Neuronal stem cell (in vitro differentiated cells): Measurements from ENCODE around the gene SLC24A2. TPM values are rescaled to one million over a fixed set of nuclear protein-coding genes. Genes with fewer than 3 reads are reported as not detected.
"Not testable (repeated sequence)": the region's sequence is repeated elsewhere in the genome, so short reads cannot be mapped to it uniquely, and the experiment has no call there.

Source experiments
- DNase-seq: peaks from one replicate; pipeline ENCODE4 v3.0.0-alpha.2; 2013; ENCODE audit warnings: low spot score
- H2AFZ ChIP-seq: one replicate; pipeline ENCODE4 v1.6.1; 2013; ENCODE audit warnings: mild to moderate bottlenecking, low read length, inconsistent platforms
- H2AK5ac ChIP-seq: 2 replicates; pipeline ENCODE4 v1.6.1; 2013; ENCODE audit warnings: low read depth, mild to moderate bottlenecking, inconsistent platforms, low read length, moderate library complexity, mixed read lengths
- H2BK120ac ChIP-seq: 2 replicates; pipeline ENCODE4 v1.6.1; 2013; ENCODE audit warnings: low read depth, mild to moderate bottlenecking, inconsistent platforms, low read length, moderate library complexity, mixed read lengths
- H2BK12ac ChIP-seq: one replicate; pipeline ENCODE4 v1.6.1; 2013; ENCODE audit warnings: low read length, inconsistent platforms
- H2BK15ac ChIP-seq: 2 replicates; pipeline ENCODE4 v1.6.1; 2013; ENCODE audit warnings: mild to moderate bottlenecking, low read length, inconsistent platforms, mixed read lengths
- H2BK5ac ChIP-seq: one replicate; pipeline ENCODE4 v1.6.1; 2013; ENCODE audit warnings: inconsistent platforms, mild to moderate bottlenecking, low read length, moderate library complexity
- H3K14ac ChIP-seq: one replicate; pipeline ENCODE4 v1.6.1; 2013; ENCODE audit warnings: low read length, inconsistent platforms
- H3K18ac ChIP-seq: 2 replicates; pipeline ENCODE4 v1.6.1; 2013; ENCODE audit warnings: low read length, inconsistent platforms
- H3K23ac ChIP-seq: 2 replicates; pipeline ENCODE4 v1.6.1; 2013; ENCODE audit warnings: low read depth, mild to moderate bottlenecking, mixed read lengths, low read length, inconsistent platforms; ENCODE audit not compliant: poor library complexity
- H3K27ac ChIP-seq: replicated peaks from 3 replicates; pipeline ENCODE4 v1.5.1; 2013; ENCODE audit warnings: low read length, inconsistent platforms
- H3K27me3 ChIP-seq, 3 experiments: 2 replicates each; pipeline ENCODE4 v1.6.1; 2013; ENCODE audit warnings: low read length in 3 of 3, mild to moderate bottlenecking in 2 of 3, inconsistent platforms in 1 of 3, low read depth in 1 of 3, mixed read lengths in 1 of 3, moderate library complexity in 1 of 3; ENCODE audit not compliant: control insufficient read depth in 3 of 3, insufficient read depth in 3 of 3
- H3K36me3 ChIP-seq, 2 donors: replicated peaks in 1 of 2; 2 replicates each; pipeline ENCODE4 v1.6.1; 2013; ENCODE audit warnings: low read length in 2 of 2; ENCODE audit not compliant: control insufficient read depth in 2 of 2, insufficient read depth in 2 of 2
- H3K4ac ChIP-seq: 2 replicates; pipeline ENCODE4 v1.6.1; 2013; ENCODE audit warnings: inconsistent platforms, mild to moderate bottlenecking, low read length, moderate library complexity
- H3K4me1 ChIP-seq, 2 donors: 1 replicate in 1 of 2; 2 replicates in 1 of 2; pipeline ENCODE4 v1.6.1; 2013; ENCODE audit warnings: low read length in 2 of 2, low read depth in 1 of 2; ENCODE audit not compliant: control insufficient read depth in 2 of 2, insufficient read depth in 1 of 2
- H3K4me2 ChIP-seq: one replicate; pipeline ENCODE4 v1.6.1; 2013; ENCODE audit warnings: mild to moderate bottlenecking, low read length, inconsistent platforms; ENCODE audit not compliant: insufficient read depth, poor library complexity, severe bottlenecking
- H3K4me3 ChIP-seq, 2 donors: 2 replicates each; pipeline ENCODE4 v1.5.1; 2013; ENCODE audit warnings: low read length in 2 of 2, mild to moderate bottlenecking in 2 of 2, inconsistent platforms in 1 of 2, moderate library complexity in 1 of 2
- H3K79me1 ChIP-seq: one replicate; pipeline ENCODE4 v1.6.1; 2013; ENCODE audit warnings: low read depth, mild to moderate bottlenecking, inconsistent platforms, low read length, moderate library complexity
- H3K9ac ChIP-seq: one replicate; pipeline ENCODE4 v1.6.1; 2013; ENCODE audit warnings: mild to moderate bottlenecking, low read depth, low read length, inconsistent platforms; ENCODE audit not compliant: poor library complexity
- H3K9me3 ChIP-seq, 2 donors: replicated peaks in 1 of 2; 2 replicates each; pipeline versions ENCODE3 to v1.6.1; 2013; ENCODE audit warnings: low read length in 2 of 2, mild to moderate bottlenecking in 2 of 2, inconsistent platforms in 1 of 2, low read depth in 1 of 2, mixed read lengths in 1 of 2, moderate library complexity in 1 of 2; ENCODE audit not compliant: control insufficient read depth in 2 of 2, insufficient read depth in 1 of 2
- H4K8ac ChIP-seq: one replicate; pipeline ENCODE4 v1.6.1; 2013; ENCODE audit warnings: low read depth, mild to moderate bottlenecking, inconsistent platforms, low read length, moderate library complexity
- H4K91ac ChIP-seq: one replicate; pipeline ENCODE4 v1.6.1; 2013; ENCODE audit warnings: low read length, low read depth, mild to moderate bottlenecking, inconsistent platforms; ENCODE audit not compliant: poor library complexity
- WGBS, 2 donors: extraction: QIAGEN DNeasy Blood & Tissue Kit; methylation state at CpG; one replicate each; pipeline ENCODE4 v1.1.7; 2013; ENCODE audit warnings: missing lambda C conversion rate in 2 of 2, mixed read lengths in 1 of 2; ENCODE audit not compliant: insufficient read length in 2 of 2, insufficient replicate concordance in 1 of 2; ENCODE audit errors: extremely low coverage in 2 of 2; 5-methylcytosine and 5-hydroxymethylcytosine counted together
- polyA plus RNA-seq, 2 experiments: library from polyadenylated mRNA; stranded (reverse); fragments of 200-250 nt; gene quantifications; one replicate each; pipeline ENCODE4 v1.2.3, GENCODE V29; 2013

SLC24A2 gene
- 0.11 TPM for polyA plus RNA-seq (2013, experiment 1 of 2)
- 0.15 TPM for polyA plus RNA-seq (2013, experiment 2 of 2)

DNA sequence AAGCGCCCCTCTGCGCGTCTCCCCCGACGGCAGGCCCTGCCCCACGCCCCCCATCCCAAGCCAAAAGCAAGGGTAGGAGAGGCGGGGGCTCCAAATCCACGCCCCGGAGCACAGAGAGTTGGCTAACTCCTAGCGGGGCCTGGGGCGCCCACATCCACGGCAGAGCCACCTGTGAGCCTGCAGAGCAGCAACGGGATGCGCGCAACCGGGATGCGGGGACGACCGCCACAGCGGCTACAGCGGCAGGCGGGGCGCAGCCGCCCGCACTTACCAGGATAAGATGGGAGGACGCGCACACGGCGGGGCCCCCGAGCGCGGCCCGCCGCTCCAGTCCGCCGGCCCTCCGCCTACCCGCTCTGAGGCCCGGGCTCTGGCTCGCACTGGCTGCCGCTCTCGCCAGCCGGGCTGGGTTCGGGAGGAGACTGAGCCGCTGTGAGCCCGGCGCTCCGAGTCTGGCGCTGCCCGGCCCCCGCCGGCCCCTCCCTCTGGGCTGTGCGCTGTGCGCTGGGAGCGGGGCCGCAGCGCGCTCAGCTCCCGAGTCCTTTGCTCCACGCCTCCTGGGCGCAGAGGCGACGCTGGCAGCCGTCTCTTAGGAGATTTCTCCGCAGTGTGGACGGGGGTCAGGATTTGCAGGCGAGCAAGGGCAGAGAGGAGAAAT is at the start of gene SLC24A2:
TSS of gene SLC24A2 (minus strand) at position 424 of the 658 bp plus-strand sequence.
- WGBS, 2 donors, result no CpG with 5 or more reads among the region's 67 CpGs
- Histone ChIP-seq H2AFZ (peak within 1 kb of the TSS; percentile 78), H3K27me3 (peaks cover 0 to 45% (median 12%) of the 10 kb centered on the region in 3 experiments)

DNA sequence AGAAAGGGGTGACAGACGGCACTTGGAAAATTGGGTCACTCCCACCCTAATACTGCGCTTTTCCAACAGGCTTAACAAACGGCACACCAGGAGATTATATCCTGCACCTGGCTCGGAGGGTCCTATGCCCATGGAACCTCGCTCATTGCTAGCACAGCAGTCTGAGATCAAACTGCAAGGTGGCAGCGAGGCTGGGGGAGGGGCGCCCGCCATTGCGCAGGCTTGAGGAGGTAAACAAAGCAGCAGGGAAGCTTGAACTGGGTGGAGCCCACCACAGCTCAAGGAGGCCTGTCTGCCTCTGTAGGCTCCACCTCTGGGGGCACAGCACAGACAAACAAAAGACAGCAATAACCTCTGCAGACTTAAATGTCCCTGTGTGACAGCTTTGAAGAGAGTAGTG is 44.5 kb upstream of the SLC24A2 start:
- H3K9ac ChIP-seq, H4K91ac ChIP-seq, H3K36me3 ChIP-seq, H3K27ac ChIP-seq, H3K4ac ChIP-seq, H2BK12ac ChIP-seq, H3K18ac ChIP-seq, H2BK5ac ChIP-seq, H3K4me3 ChIP-seq, H4K8ac ChIP-seq, H3K23ac ChIP-seq, H2BK120ac ChIP-seq, H3K27me3 ChIP-seq, H3K14ac ChIP-seq, H2BK15ac ChIP-seq, H2AK5ac ChIP-seq, H3K9me3 ChIP-seq, H3K79me1 ChIP-seq, H2AFZ ChIP-seq, H3K4me2 ChIP-seq, DNase-seq, H3K4me1 ChIP-seq: not testable (repeated sequence)
- no CpG with 5 or more reads among the region's 9 CpGs for WGBS, 2 donors

More for the DNA sequence above, at the start of gene SLC24A2:
- peak; percentile 61 for DNase-seq
- no peaks in the 10 kb centered on the region for H3K79me1 ChIP-seq
- no peak within 1 kb of the TSS for H2BK120ac ChIP-seq
- H2BK12ac ChIP-seq, result no peak within 1 kb of the TSS
- peaks cover 0 to 3% of the 10 kb centered on the region in 2 donors for H3K4me1 ChIP-seq
- H2BK15ac ChIP-seq, result no peak within 1 kb of the TSS
- peak within 1 kb of the TSS; percentile 64 for H3K14ac ChIP-seq
- H3K4me3 ChIP-seq, result peak within 1 kb of the TSS in 1 of 2 donors; percentile 72
- H3K36me3 ChIP-seq, result no peaks in the 10 kb centered on the region
- peaks cover 0 to 2% of the 10 kb centered on the region in 2 donors for H3K9me3 ChIP-seq
- no peak within 1 kb of the TSS for H2BK5ac ChIP-seq
- no peak within 1 kb of the TSS for H3K4ac ChIP-seq
- H3K18ac ChIP-seq, result peak within 1 kb of the TSS; percentile 89
- no peak within 1 kb of the TSS for H3K27ac ChIP-seq
- peak within 1 kb of the TSS; percentile 46 for H3K23ac ChIP-seq
- no peak within 1 kb of the TSS for H4K91ac ChIP-seq
- no peak within 1 kb of the TSS for H4K8ac ChIP-seq
- H2AK5ac ChIP-seq, result no peak within 1 kb of the TSS
- peak within 1 kb of the TSS; percentile 18 for H3K9ac ChIP-seq
- H3K4me2 ChIP-seq, result peak within 1 kb of the TSS; percentile 91

DNA sequence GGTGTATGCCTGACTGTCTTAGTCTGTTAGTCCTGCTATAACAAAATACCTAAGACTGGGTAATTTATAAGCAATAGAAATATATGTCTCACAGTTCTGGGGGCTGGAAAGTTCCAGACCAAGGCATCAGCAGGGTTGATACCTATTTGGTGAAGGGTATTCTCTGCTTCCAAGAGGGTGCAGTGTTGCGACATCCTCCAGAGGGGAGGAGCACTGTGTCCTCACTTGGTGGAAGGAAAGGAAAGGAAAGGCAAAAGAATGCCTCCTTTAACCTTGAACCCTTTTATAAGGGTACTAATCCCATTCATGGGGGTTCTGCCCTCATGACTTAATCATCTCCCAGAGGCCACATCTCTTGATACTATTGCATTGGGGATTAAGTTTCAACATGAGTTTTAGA is 42.0 kb upstream of the SLC24A2 start:
- no peak overlapping the region for H4K8ac ChIP-seq
- no peak overlapping the region for H3K4ac ChIP-seq
- no peak overlapping the region for H2AFZ ChIP-seq
- H2BK5ac ChIP-seq, result no peak overlapping the region
- WGBS, 2 donors, result no CpG with 5 or more reads among the region's 1 CpG
- H3K14ac ChIP-seq, result no peak overlapping the region
- H2BK120ac ChIP-seq, result no peak overlapping the region
- H4K91ac ChIP-seq, result no peak overlapping the region
- H2AK5ac ChIP-seq, result no peak overlapping the region
- H3K36me3 ChIP-seq, result no peaks in the 10 kb centered on the region
- H3K27me3 ChIP-seq, result no peaks in the 10 kb centered on the region
- H3K4me3 ChIP-seq, result no peak overlapping the region
- no peak overlapping the region for H2BK12ac ChIP-seq
- no peaks in the 10 kb centered on the region for H3K4me1 ChIP-seq
- H3K23ac ChIP-seq, result no peak overlapping the region
- no peak overlapping the region for H3K4me2 ChIP-seq
- H3K9ac ChIP-seq, result no peak overlapping the region
- H3K27ac ChIP-seq, result no peak overlapping the region
- no peak for DNase-seq
- H3K18ac ChIP-seq, result no peak overlapping the region
- no peaks in the 10 kb centered on the region for H3K9me3 ChIP-seq
- H2BK15ac ChIP-seq, result no peak overlapping the region
- no peaks in the 10 kb centered on the region for H3K79me1 ChIP-seq

DNA sequence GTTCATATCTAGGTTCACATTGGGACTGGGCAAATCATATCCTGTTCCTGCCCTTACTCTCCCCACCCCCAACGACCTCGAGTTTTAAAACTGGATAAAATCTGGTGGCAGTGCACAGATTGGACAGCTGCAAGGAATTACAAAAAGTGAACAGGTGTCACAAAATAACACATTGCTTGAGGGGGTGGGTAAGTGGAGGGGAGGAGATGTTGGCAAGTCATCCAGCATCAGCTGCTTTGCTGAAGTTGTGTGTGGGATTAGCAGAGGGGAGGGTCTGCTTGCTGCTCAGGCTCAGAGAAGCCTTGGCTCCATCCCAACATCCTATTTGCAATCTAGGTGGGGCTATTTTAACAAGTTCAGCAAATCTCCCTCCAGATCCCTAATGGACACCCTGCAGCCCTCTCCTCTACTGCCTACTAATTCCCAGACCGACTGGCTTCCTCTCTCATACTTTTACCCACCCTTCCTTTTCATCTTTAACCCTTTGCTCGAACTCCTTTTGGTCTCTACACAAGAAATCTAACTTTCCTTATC is 39.8 kb upstream of the SLC24A2 start:
- H2BK120ac ChIP-seq, result no peak overlapping the region
- no peaks in the 10 kb centered on the region for H3K36me3 ChIP-seq
- H2AK5ac ChIP-seq, result no peak overlapping the region
- no peak overlapping the region for H3K9ac ChIP-seq
- H3K79me1 ChIP-seq, result no peaks in the 10 kb centered on the region
- DNase-seq, result no peak
- H4K8ac ChIP-seq, result no peak overlapping the region
- no peak overlapping the region for H2BK5ac ChIP-seq
- no peak overlapping the region for H3K23ac ChIP-seq
- 100% methylated on average over 1 of the region's 4 CpGs; no CpG with 5 or more reads in 1 of the 2 donors for WGBS, 2 donors
- no peaks in the 10 kb centered on the region for H3K9me3 ChIP-seq
- no peaks in the 10 kb centered on the region for H3K4me1 ChIP-seq
- no peak overlapping the region for H2BK12ac ChIP-seq
- no peak overlapping the region for H3K18ac ChIP-seq
- H3K27me3 ChIP-seq, result no peaks in the 10 kb centered on the region
- no peak overlapping the region for H3K4me3 ChIP-seq
- H3K27ac ChIP-seq, result no peak overlapping the region
- H3K4me2 ChIP-seq, result no peak overlapping the region
- no peak overlapping the region for H2BK15ac ChIP-seq
- no peak overlapping the region for H4K91ac ChIP-seq
- H3K14ac ChIP-seq, result no peak overlapping the region
- H3K4ac ChIP-seq, result no peak overlapping the region
- no peak overlapping the region for H2AFZ ChIP-seq
